ENCODE measurements around the gene LAMTOR2. TPM values are rescaled to one million over a fixed set of nuclear protein-coding genes. Genes with fewer than 3 reads are reported as not detected.

Gene LAMTOR2
- total and polyA plus RNA-seq, 2 of the 4 experiments (the other 2 are of a cell fraction), result 50.0 to 89.0 TPM

DNA sequence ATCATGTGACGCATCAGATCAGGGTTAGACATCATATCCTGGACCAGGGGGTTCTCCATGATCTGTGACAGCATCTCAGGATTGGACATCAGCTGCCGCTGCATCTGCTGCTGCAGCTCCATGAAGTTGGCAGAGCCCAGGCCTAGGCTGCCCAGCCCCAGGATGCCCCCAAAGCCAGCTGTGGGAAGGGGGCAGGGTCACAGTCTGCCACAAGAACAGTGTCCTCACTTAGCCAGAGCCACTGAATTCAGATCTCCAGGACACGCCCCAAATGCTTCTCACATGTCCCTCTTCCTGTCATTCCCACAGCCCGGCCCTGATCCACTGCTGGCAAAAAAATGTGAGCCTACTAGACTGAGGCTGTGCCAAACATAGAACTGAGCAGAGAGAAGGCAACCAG, 4.2 kb upstream of the LAMTOR2 start:
- 83% methylated on average over 1 of the region's 4 CpGs; no CpG with 5 or more reads in 1 of the 2 experiments for WGBS, 2 experiments (ENCODE audit: extremely low coverage in 2 of 2, insufficient read length in 1 of 2)

More for the DNA sequence above, 4.2 kb upstream of the LAMTOR2 start:
- Histone ChIP-seq H3K14ac (replicated peaks; ENCODE audit: low read depth, low read length) (no peak overlapping the region), H4K20me1 (ENCODE audit: insufficient read depth, low read length) (0 out of 2 replicates have a peak, but pooled peaks cover 2% of the 10 kb centered on the region), H2BK120ac (ENCODE audit: low read depth, low read length) (no peak overlapping the region), H3K4me3 (ENCODE audit: insufficient read depth, low read depth, low read length) (no peak overlapping the region), H2BK20ac (ENCODE audit: low read depth, low read length) (no peak overlapping the region), H2BK5ac (ENCODE audit: low read depth, low read length, poor library complexity, severe bottlenecking) (no peak overlapping the region), H2AK5ac (ENCODE audit: low read depth, low read length) (no peak overlapping the region), H2AK9ac (replicated peaks; ENCODE audit: low read depth, low read length, poor library complexity) (peak overlapping the region; percentile 3), H3K56ac (ENCODE audit: extremely low read depth, insufficient read depth, low read length) (no peak overlapping the region), H3K18ac (ENCODE audit: low read depth, low read length) (no peak overlapping the region), H3K4me1 (ENCODE audit: control insufficient read depth, insufficient read depth, low read length) (0 out of 2 replicates have a peak, but pooled peaks cover under 1% of the 10 kb centered on the region), H3K27me3 (ENCODE audit: control insufficient read depth, insufficient read depth, low read length) (no peaks in the 10 kb centered on the region), H3K36me3 (ENCODE audit: control insufficient read depth, insufficient read depth, low read length) (peaks cover 19% of the 10 kb centered on the region), H3K27ac (ENCODE audit: insufficient read depth, low read length) (no peak overlapping the region), H2BK15ac (ENCODE audit: low read depth, low read length) (no peak overlapping the region), H2AFZ (replicated peaks; ENCODE audit: low read length, poor library complexity) (no peak overlapping the region), H3K9me1 (ENCODE audit: insufficient read depth, low read length) (peaks cover 9% of the 10 kb centered on the region), H4K91ac (ENCODE audit: insufficient read depth, low read depth, low read length) (no peak overlapping the region), H3K4ac (ENCODE audit: low read depth, low read length) (no peak overlapping the region), H3K4me2 (ENCODE audit: low read depth, low read length) (no peak overlapping the region), H3K79me1 (ENCODE audit: low read depth in 1 of 2, low read length in 2 of 2) (peaks cover 22 to 53% of the 10 kb centered on the region in 2 experiments), H3K23ac (ENCODE audit: low read depth, low read length) (no peak overlapping the region), H4K8ac (ENCODE audit: low read depth in 2 of 2, low read length in 2 of 2) (no peak overlapping the region), H4K5ac (ENCODE audit: low read depth, low read length) (no peak overlapping the region), H3K9ac (ENCODE audit: low read depth, low read length) (no peak overlapping the region), H3K9me3 (ENCODE audit: control insufficient read depth, insufficient read depth, low read length) (no peaks in the 10 kb centered on the region)
- ChIA-PET POLR2A (ENCODE audit: unreplicated experiment) (no interaction called here), CTCF (no interaction called here)
- ATAC-seq (ENCODE audit: low read depth) (no peak), DNase-seq (no peak)
- TF ChIP-seq SMC3 (IDR thresholded peaks at IDR 0.05; ENCODE audit: low read depth, low read length), result no peak
- intact Hi-C loops (cut with micrococcal nuclease), result no loop called here
- no TSS peak for BruUV-seq (replicated peaks)
- in situ Hi-C loops (cut with MboI; ENCODE audit: low sequenced_read_pairs), result no loop called here
- dilution Hi-C loops (cut with HindIII; ENCODE audit: low sequenced_read_pairs, unreplicated experiment), result no loop called here
